Measurements from ENCODE around the gene GALNT8.

The GALNT8 gene

GRCh38 chr12:4796694-4797482 lies 76.7 kb downstream of the GALNT8 start:
- no peak for DNase-seq (ENCODE audit: low read depth in 3 of 3)

- DNase-seq (ENCODE audit: low read depth in 3 of 3) = no peak
Observed at GRCh38 chr12:4800555-4800954, 80.4 kb downstream of the GALNT8 start.

- no peak for DNase-seq (ENCODE audit: low read depth in 3 of 3)
Observed at GRCh38 chr12:4802841-4803240, 82.6 kb downstream of the GALNT8 start.

- no peak for DNase-seq (ENCODE audit: low read depth in 3 of 3)
Observed at GRCh38 chr12:4806439-4807115, 86.4 kb downstream of the GALNT8 start.

- no peak for DNase-seq (ENCODE audit: low read depth in 3 of 3)
Observed at GRCh38 chr12:4807116-4807783, 87.0 kb downstream of the GALNT8 start.

- no peak for DNase-seq (ENCODE audit: low read depth in 3 of 3)
Observed at GRCh38 chr12:4807813-4808212, 87.6 kb downstream of the GALNT8 start.

- DNase-seq (ENCODE audit: low read depth in 3 of 3) = peak in 1 of 3 experiments; percentile 10
Observed at GRCh38 chr12:4809013-4809448, 88.8 kb downstream of the GALNT8 start.

GRCh38 chr12:4809449-4810218 lies 89.4 kb downstream of the GALNT8 start:
- no peak for DNase-seq (ENCODE audit: low read depth in 3 of 3)

- no peak for DNase-seq (ENCODE audit: low read depth in 3 of 3)
Observed at GRCh38 chr12:4810219-4810671, 90.0 kb downstream of the GALNT8 start.

GRCh38 chr12:4812624-4813327 lies 92.6 kb downstream of the GALNT8 start:
- no peak for DNase-seq (ENCODE audit: low read depth in 3 of 3)

GRCh38 chr12:4813741-4814140 lies 93.5 kb downstream of the GALNT8 start:
- DNase-seq (ENCODE audit: low read depth in 3 of 3) = no peak

GRCh38 chr12:4814485-4814884 lies 94.3 kb downstream of the GALNT8 start:
- no peak for DNase-seq (ENCODE audit: low read depth in 3 of 3)

GRCh38 chr12:4816744-4817525 lies 96.7 kb downstream of the GALNT8 start:
- DNase-seq (ENCODE audit: low read depth in 3 of 3) = no peak

- DNase-seq (ENCODE audit: low read depth in 3 of 3) = no peak
Observed at GRCh38 chr12:4817880-4818279, 97.7 kb downstream of the GALNT8 start.

- DNase-seq (ENCODE audit: low read depth in 3 of 3) = no peak
Observed at GRCh38 chr12:4819654-4820053, 99.5 kb downstream of the GALNT8 start.

- no peak for DNase-seq (ENCODE audit: low read depth in 3 of 3)
Observed at GRCh38 chr12:4820971-4821370, 100.8 kb downstream of the GALNT8 start.
